Neuronal stem cell (in vitro differentiated cells): Measurements from ENCODE around the gene TSEN34.
"Not testable (repeated sequence)": the region's sequence is repeated elsewhere in the genome, so short reads cannot be mapped to it uniquely, and the experiment has no call there.

Experiments
- DNase-seq: peaks from one replicate; pipeline ENCODE4 v3.0.0-alpha.2; 2013; ENCODE audit warnings: low spot score
- H2AFZ ChIP-seq: one replicate; pipeline ENCODE4 v1.6.1; 2013; ENCODE audit warnings: mild to moderate bottlenecking, low read length, inconsistent platforms
- H2AK5ac ChIP-seq: 2 replicates; pipeline ENCODE4 v1.6.1; 2013; ENCODE audit warnings: low read depth, mild to moderate bottlenecking, inconsistent platforms, low read length, moderate library complexity, mixed read lengths
- H2BK120ac ChIP-seq: 2 replicates; pipeline ENCODE4 v1.6.1; 2013; ENCODE audit warnings: low read depth, mild to moderate bottlenecking, inconsistent platforms, low read length, moderate library complexity, mixed read lengths
- H2BK12ac ChIP-seq: one replicate; pipeline ENCODE4 v1.6.1; 2013; ENCODE audit warnings: low read length, inconsistent platforms
- H2BK15ac ChIP-seq: 2 replicates; pipeline ENCODE4 v1.6.1; 2013; ENCODE audit warnings: mild to moderate bottlenecking, low read length, inconsistent platforms, mixed read lengths
- H2BK5ac ChIP-seq: one replicate; pipeline ENCODE4 v1.6.1; 2013; ENCODE audit warnings: inconsistent platforms, mild to moderate bottlenecking, low read length, moderate library complexity
- H3K14ac ChIP-seq: one replicate; pipeline ENCODE4 v1.6.1; 2013; ENCODE audit warnings: low read length, inconsistent platforms
- H3K18ac ChIP-seq: 2 replicates; pipeline ENCODE4 v1.6.1; 2013; ENCODE audit warnings: low read length, inconsistent platforms
- H3K23ac ChIP-seq: 2 replicates; pipeline ENCODE4 v1.6.1; 2013; ENCODE audit warnings: low read depth, mild to moderate bottlenecking, mixed read lengths, low read length, inconsistent platforms; ENCODE audit not compliant: poor library complexity
- H3K27ac ChIP-seq: replicated peaks from 3 replicates; pipeline ENCODE4 v1.5.1; 2013; ENCODE audit warnings: low read length, inconsistent platforms
- H3K27me3 ChIP-seq, 3 experiments: 2 replicates each; pipeline ENCODE4 v1.6.1; 2013; ENCODE audit warnings: low read length in 3 of 3, mild to moderate bottlenecking in 2 of 3, inconsistent platforms in 1 of 3, low read depth in 1 of 3, mixed read lengths in 1 of 3, moderate library complexity in 1 of 3; ENCODE audit not compliant: control insufficient read depth in 3 of 3, insufficient read depth in 3 of 3
- H3K36me3 ChIP-seq, 2 donors: replicated peaks in 1 of 2; 2 replicates each; pipeline ENCODE4 v1.6.1; 2013; ENCODE audit warnings: low read length in 2 of 2; ENCODE audit not compliant: control insufficient read depth in 2 of 2, insufficient read depth in 2 of 2
- H3K4ac ChIP-seq: 2 replicates; pipeline ENCODE4 v1.6.1; 2013; ENCODE audit warnings: inconsistent platforms, mild to moderate bottlenecking, low read length, moderate library complexity
- H3K4me1 ChIP-seq, 2 donors: 1 replicate in 1 of 2; 2 replicates in 1 of 2; pipeline ENCODE4 v1.6.1; 2013; ENCODE audit warnings: low read length in 2 of 2, low read depth in 1 of 2; ENCODE audit not compliant: control insufficient read depth in 2 of 2, insufficient read depth in 1 of 2
- H3K4me2 ChIP-seq: one replicate; pipeline ENCODE4 v1.6.1; 2013; ENCODE audit warnings: mild to moderate bottlenecking, low read length, inconsistent platforms; ENCODE audit not compliant: insufficient read depth, poor library complexity, severe bottlenecking
- H3K4me3 ChIP-seq, 2 donors: 2 replicates each; pipeline ENCODE4 v1.5.1; 2013; ENCODE audit warnings: low read length in 2 of 2, mild to moderate bottlenecking in 2 of 2, inconsistent platforms in 1 of 2, moderate library complexity in 1 of 2
- H3K79me1 ChIP-seq: one replicate; pipeline ENCODE4 v1.6.1; 2013; ENCODE audit warnings: low read depth, mild to moderate bottlenecking, inconsistent platforms, low read length, moderate library complexity
- H3K9ac ChIP-seq: one replicate; pipeline ENCODE4 v1.6.1; 2013; ENCODE audit warnings: mild to moderate bottlenecking, low read depth, low read length, inconsistent platforms; ENCODE audit not compliant: poor library complexity
- H3K9me3 ChIP-seq, 2 donors: replicated peaks in 1 of 2; 2 replicates each; pipeline versions ENCODE3 to v1.6.1; 2013; ENCODE audit warnings: low read length in 2 of 2, mild to moderate bottlenecking in 2 of 2, inconsistent platforms in 1 of 2, low read depth in 1 of 2, mixed read lengths in 1 of 2, moderate library complexity in 1 of 2; ENCODE audit not compliant: control insufficient read depth in 2 of 2, insufficient read depth in 1 of 2
- H4K8ac ChIP-seq: one replicate; pipeline ENCODE4 v1.6.1; 2013; ENCODE audit warnings: low read depth, mild to moderate bottlenecking, inconsistent platforms, low read length, moderate library complexity
- H4K91ac ChIP-seq: one replicate; pipeline ENCODE4 v1.6.1; 2013; ENCODE audit warnings: low read length, low read depth, mild to moderate bottlenecking, inconsistent platforms; ENCODE audit not compliant: poor library complexity
- WGBS, 2 donors: extraction: QIAGEN DNeasy Blood & Tissue Kit; methylation state at CpG; one replicate each; pipeline ENCODE4 v1.1.7; 2013; ENCODE audit warnings: missing lambda C conversion rate in 2 of 2, mixed read lengths in 1 of 2; ENCODE audit not compliant: insufficient read length in 2 of 2, insufficient replicate concordance in 1 of 2; ENCODE audit errors: extremely low coverage in 2 of 2; 5-methylcytosine and 5-hydroxymethylcytosine counted together

The TSEN34 gene

DNA sequence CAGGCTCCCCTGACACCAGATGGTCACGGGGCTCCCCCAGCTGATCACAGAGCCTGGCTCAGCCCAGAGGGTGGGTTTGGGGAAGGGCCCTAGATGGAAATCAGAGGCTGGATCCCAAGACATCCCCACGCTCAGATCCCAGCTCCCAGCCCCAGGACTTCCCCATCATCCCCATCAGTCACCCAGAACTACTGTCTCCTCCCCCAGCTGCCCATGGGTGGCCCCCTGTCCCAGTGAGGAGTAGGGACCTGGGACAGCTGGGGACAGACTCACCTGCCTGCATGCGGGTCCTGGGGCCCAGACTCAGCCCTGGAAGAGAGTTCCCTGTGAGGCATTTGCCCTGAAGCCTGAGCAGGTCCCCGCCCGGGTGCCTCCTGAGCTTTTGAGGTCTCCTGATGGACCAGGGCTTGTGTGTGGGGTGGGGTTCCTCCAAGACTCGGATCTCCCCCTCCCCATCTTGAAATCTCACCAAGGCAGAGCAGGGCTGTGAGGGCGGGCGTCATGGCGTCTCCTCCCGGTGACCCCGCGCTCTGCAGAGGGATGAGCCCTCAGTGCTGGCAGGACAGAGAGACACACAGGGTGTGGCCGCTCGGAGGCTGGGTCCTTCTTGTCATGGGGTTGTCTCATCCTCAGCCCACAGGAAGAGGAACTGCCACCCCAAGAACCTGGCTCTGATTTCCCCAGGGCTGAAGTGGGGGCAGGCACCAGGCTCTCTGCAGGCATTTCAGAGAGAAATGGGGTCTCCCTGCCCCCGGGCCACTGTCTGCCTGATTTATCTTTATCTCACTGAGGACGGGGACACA, 31.6 kb downstream of the TSEN34 start, which contains the start of gene LILRB3:
Gene LILRB3 (minus strand): TSS at position 534 of the 803 bp plus-strand sequence. CDS start 31 bp downstream, at position 503.
- H3K79me1 ChIP-seq, H2AK5ac ChIP-seq, DNase-seq, H2BK15ac ChIP-seq, H2BK120ac ChIP-seq, H3K4me3 ChIP-seq, H3K27ac ChIP-seq, H3K23ac ChIP-seq, H3K4me2 ChIP-seq, H3K4me1 ChIP-seq, H3K18ac ChIP-seq, H3K27me3 ChIP-seq, H2BK12ac ChIP-seq, H2AFZ ChIP-seq, H3K9me3 ChIP-seq, H4K91ac ChIP-seq, H3K4ac ChIP-seq, H3K14ac ChIP-seq, H3K9ac ChIP-seq, H4K8ac ChIP-seq, H2BK5ac ChIP-seq, H3K36me3 ChIP-seq: not testable (repeated sequence)
- no CpG with 5 or more reads among the region's 16 CpGs for WGBS, 2 donors

DNA sequence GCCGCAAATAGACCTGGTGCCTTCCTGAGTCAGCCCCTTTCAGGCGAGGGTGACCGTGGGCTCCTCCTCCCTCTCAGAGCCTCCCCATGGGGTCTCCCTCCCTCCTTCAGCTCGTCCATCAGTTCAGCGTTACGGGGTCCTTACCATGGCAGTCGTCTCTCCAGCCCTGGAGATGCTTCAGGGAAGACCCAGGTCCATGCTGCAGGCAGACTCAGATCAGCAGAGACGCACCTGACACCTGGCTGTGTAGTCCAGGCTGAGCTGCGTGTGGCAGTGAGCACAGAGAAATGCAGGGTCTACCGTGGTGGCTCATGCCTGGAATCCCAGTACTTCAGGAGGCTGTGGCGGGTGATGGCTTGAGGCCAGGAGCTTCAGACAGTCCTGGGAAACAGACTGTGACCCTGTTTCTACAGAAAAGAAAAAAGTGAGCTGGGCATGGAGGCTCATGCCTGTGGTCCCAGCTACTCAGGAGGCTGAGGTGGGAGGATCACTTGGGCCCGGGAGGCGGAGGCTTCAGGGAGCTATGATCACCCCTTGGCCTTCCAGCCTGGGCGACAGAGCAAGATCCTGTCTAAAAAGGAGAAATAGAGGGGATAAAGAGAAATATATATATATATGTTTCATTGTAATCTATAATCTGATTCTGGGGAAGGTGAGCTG, 32.3 kb downstream of the TSEN34 start:
- not testable (repeated sequence) for DNase-seq, H3K27me3 ChIP-seq, H3K27ac ChIP-seq, H3K4ac ChIP-seq, H3K4me3 ChIP-seq, H2AK5ac ChIP-seq, H3K36me3 ChIP-seq, H3K4me1 ChIP-seq, H3K18ac ChIP-seq, H3K4me2 ChIP-seq, H3K79me1 ChIP-seq, H3K9ac ChIP-seq, H3K9me3 ChIP-seq, H2BK15ac ChIP-seq, H3K14ac ChIP-seq, H3K23ac ChIP-seq, H2AFZ ChIP-seq, H4K8ac ChIP-seq, H4K91ac ChIP-seq, H2BK120ac ChIP-seq, H2BK5ac ChIP-seq, H2BK12ac ChIP-seq
- WGBS, 2 donors = no CpG with 5 or more reads among the region's 14 CpGs

DNA sequence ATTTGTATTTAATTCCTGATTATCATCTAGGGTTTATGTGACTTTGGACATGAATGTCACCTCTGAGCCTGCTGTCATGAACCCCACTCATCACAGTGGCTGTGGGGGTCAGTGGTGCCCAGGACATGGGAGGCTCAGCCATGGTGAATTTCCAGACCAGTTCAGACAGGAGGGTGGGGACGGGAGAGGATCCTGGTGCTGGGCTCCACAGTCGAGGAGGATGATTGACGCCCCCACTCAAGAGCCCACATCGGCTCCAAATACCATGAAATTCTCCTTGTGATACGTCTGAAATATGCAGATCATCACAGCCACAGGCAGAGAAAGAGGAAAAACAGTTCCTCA, 32.8 kb downstream of the TSEN34 start:
- H3K27me3 ChIP-seq, H2AFZ ChIP-seq, H3K79me1 ChIP-seq, H4K91ac ChIP-seq, H2BK12ac ChIP-seq, H3K4ac ChIP-seq, H2BK120ac ChIP-seq, H4K8ac ChIP-seq, H2BK15ac ChIP-seq, H3K14ac ChIP-seq, H2BK5ac ChIP-seq, H3K4me3 ChIP-seq, H2AK5ac ChIP-seq, H3K9ac ChIP-seq, H3K18ac ChIP-seq, H3K36me3 ChIP-seq, DNase-seq, H3K9me3 ChIP-seq, H3K4me1 ChIP-seq, H3K23ac ChIP-seq, H3K27ac ChIP-seq, H3K4me2 ChIP-seq: not testable (repeated sequence)
- no CpG with 5 or more reads among the region's 5 CpGs for WGBS, 2 donors

DNA sequence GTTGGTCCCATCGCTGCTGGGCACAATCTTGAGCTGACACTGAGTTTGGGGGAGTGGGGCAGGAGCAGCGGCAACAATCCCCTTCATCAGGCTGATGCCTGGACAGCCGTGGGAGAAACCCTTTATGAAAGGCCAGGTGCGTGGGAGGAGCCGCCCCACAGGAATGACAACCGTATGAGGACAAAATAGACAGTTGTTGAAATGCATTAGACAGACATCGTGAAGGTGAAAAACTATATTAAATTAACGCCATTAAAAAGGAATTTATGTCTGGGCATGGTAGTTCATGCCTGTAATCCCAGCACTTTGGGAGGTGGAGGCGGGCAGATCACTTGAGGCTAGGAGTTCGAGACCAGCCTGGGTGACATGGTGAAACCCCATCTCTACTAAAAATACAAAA, 33.5 kb downstream of the TSEN34 start:
- not testable (repeated sequence) for H2AK5ac ChIP-seq, H3K4ac ChIP-seq, H2BK15ac ChIP-seq, H3K27ac ChIP-seq, H3K27me3 ChIP-seq, H3K23ac ChIP-seq, H3K9ac ChIP-seq, H2AFZ ChIP-seq, H2BK12ac ChIP-seq, H3K9me3 ChIP-seq, H3K4me2 ChIP-seq, H3K4me3 ChIP-seq, H4K8ac ChIP-seq, DNase-seq, H3K14ac ChIP-seq, H3K18ac ChIP-seq, H3K36me3 ChIP-seq, H4K91ac ChIP-seq, H3K4me1 ChIP-seq, H2BK120ac ChIP-seq, H2BK5ac ChIP-seq, H3K79me1 ChIP-seq
- no CpG with 5 or more reads among the region's 10 CpGs for WGBS, 2 donors
